ENCODE measurements around the gene DNAH11. TPM values are rescaled to one million over a fixed set of nuclear protein-coding genes. Genes with fewer than 3 reads are reported as not detected.

DNAH11 gene
- total and polyA plus RNA-seq, 2 of the 8 experiments (the other 6 are each of a cell fraction or from before 2014, with no cell fraction given), result 1.8 to 4.9 TPM

GRCh38 chr7:21641546-21641945, 98.7 kb downstream of the DNAH11 start (continued):
- TF ChIP-seq CHD7 (IDR thresholded peaks at IDR 0.05; ENCODE audit: insufficient replicate concordance, low read length), result no peak
- TF ChIP-seq TAF1 (IDR thresholded peaks at IDR 0.05; ENCODE audit: low read depth, low read length), result no peak
- no peak for TF ChIP-seq TCF12 (IDR thresholded peaks at IDR 0.05; ENCODE audit: low read depth, low read length)
- TF ChIP-seq RXRA (IDR thresholded peaks at IDR 0.05; ENCODE audit: insufficient read depth, low read depth, low read length), result no peak
- no peak for TF ChIP-seq CTCF (IDR thresholded peaks at IDR 0.05; ENCODE audit: control extremely low read depth in 1 of 3, insufficient read depth in 1 of 3, low read depth in 1 of 3, low read length in 3 of 3)
- no peak for TF ChIP-seq JUN (IDR thresholded peaks at IDR 0.05; ENCODE audit: low read depth, low read length)
- TF ChIP-seq ZNF274 (IDR thresholded peaks at IDR 0.05; ENCODE audit: borderline replicate concordance, extremely low read depth, low read length), result no peak
- TF ChIP-seq PHF8 (conservative IDR thresholded peaks at IDR 0.05; ENCODE audit: low read depth, low read length), result no peak
- TF ChIP-seq SIN3A (conservative IDR thresholded peaks at IDR 0.05 in 1 of 2, IDR thresholded peaks at IDR 0.05 in 1 of 2; ENCODE audit: low read depth in 1 of 2, low read length in 2 of 2), result no peak
